IMR-90 (cell line): ENCODE results near the gene KAT6B. TPM values are rescaled to one million over a fixed set of nuclear protein-coding genes. Genes with fewer than 3 reads are reported as not detected.

Source experiments
- ATAC-seq: fragments of 200-7000 bp; cut with Tn5 transposase; 2 replicates; pipeline ENCODE4 v1.9.1; 2020; ENCODE audit warnings: low read depth, mild to moderate bottlenecking, moderate library complexity
- BruUV-seq: library from RNA; stranded (reverse); fragments of 400-500 nt; replicated peaks from 2 replicates; lab custom pipeline; 2021; lab: Mats Ljungman, UMichigan
- CTCF ChIA-PET: fragments of 300-600 bp; formaldehyde crosslinking; extraction: SDS; loops from one replicate; lab custom pipeline; 2021; ENCODE audit warnings: antibody characterized with exemption; lab: Yijun Ruan, JAX
- POLR2A ChIA-PET: fragments of 300-600 bp; sonication (Branson Sonifier 250); formaldehyde crosslinking; loops from one replicate; lab custom pipeline; 2022; ENCODE audit warnings: antibody characterized with exemption; ENCODE audit not compliant: unreplicated experiment; lab: Charles Lee
- DNase-seq: peaks from one replicate; pipeline ENCODE4 v3.0.0; 2013
- H2AFZ ChIP-seq: replicated peaks from 2 replicates; pipeline ENCODE3; 2013; ENCODE audit warnings: low read length, mild to moderate bottlenecking; ENCODE audit not compliant: poor library complexity
- H2AK5ac ChIP-seq: 2 replicates; pipeline ENCODE4 v1.6.1; 2013; ENCODE audit warnings: low read depth, low read length, inconsistent platforms
- H2AK9ac ChIP-seq: replicated peaks from 2 replicates; pipeline ENCODE3; 2013; ENCODE audit warnings: mild to moderate bottlenecking, low read depth, low read length, moderate library complexity; ENCODE audit not compliant: poor library complexity
- H2BK120ac ChIP-seq: 2 replicates; pipeline ENCODE4 v1.6.1; 2013; ENCODE audit warnings: low read depth, low read length, inconsistent platforms
- H2BK15ac ChIP-seq: 3 replicates; pipeline ENCODE4 v1.6.1; 2013; ENCODE audit warnings: low read depth, low read length, inconsistent platforms
- H2BK20ac ChIP-seq: 2 replicates; pipeline ENCODE4 v1.6.1; 2013; ENCODE audit warnings: low read depth, mild to moderate bottlenecking, inconsistent platforms, low read length, moderate library complexity
- H2BK5ac ChIP-seq: 2 replicates; pipeline ENCODE4 v1.6.1; 2013; ENCODE audit warnings: mild to moderate bottlenecking, low read depth, low read length, inconsistent platforms; ENCODE audit not compliant: poor library complexity, severe bottlenecking
- H3K14ac ChIP-seq: replicated peaks from 2 replicates; pipeline ENCODE4 v1.6.1; 2013; ENCODE audit warnings: low read depth, low read length, inconsistent platforms
- H3K18ac ChIP-seq: 2 replicates; pipeline ENCODE4 v1.6.1; 2013; ENCODE audit warnings: low read depth, low read length, control low read depth
- H3K23ac ChIP-seq: 2 replicates; pipeline ENCODE4 v1.6.1; 2013; ENCODE audit warnings: low read depth, low read length, inconsistent platforms
- H3K27ac ChIP-seq: 2 replicates; pipeline ENCODE4 v1.5.1; 2013; ENCODE audit warnings: mild to moderate bottlenecking, control low read depth, low read length; ENCODE audit not compliant: insufficient read depth
- H3K27me3 ChIP-seq: 2 replicates; pipeline ENCODE4 v1.6.1; 2013; ENCODE audit warnings: low read length; ENCODE audit not compliant: control insufficient read depth, insufficient read depth
- H3K36me3 ChIP-seq: 2 replicates; pipeline ENCODE4 v1.6.1; 2013; ENCODE audit warnings: low read length, mixed read lengths; ENCODE audit not compliant: control insufficient read depth, insufficient read depth
- H3K4ac ChIP-seq: 2 replicates; pipeline ENCODE4 v1.6.1; 2013; ENCODE audit warnings: low read depth, low read length, inconsistent platforms
- H3K4me1 ChIP-seq: 2 replicates; pipeline ENCODE4 v1.6.1; 2013; ENCODE audit warnings: low read length, mixed read lengths; ENCODE audit not compliant: control insufficient read depth, insufficient read depth
- H3K4me2 ChIP-seq: 2 replicates; pipeline ENCODE4 v1.6.1; 2013; ENCODE audit warnings: low read depth, mild to moderate bottlenecking, control low read depth, low read length, moderate library complexity
- H3K4me3 ChIP-seq: 2 replicates; pipeline ENCODE4 v1.5.1; 2013; ENCODE audit warnings: low read depth, mild to moderate bottlenecking, control low read depth, low read length, moderate library complexity; ENCODE audit not compliant: insufficient read depth
- H3K56ac ChIP-seq: 2 replicates; pipeline ENCODE4 v1.6.1; 2013; ENCODE audit warnings: low read length, inconsistent platforms; ENCODE audit not compliant: insufficient read depth; ENCODE audit errors: extremely low read depth
- H3K79me1 ChIP-seq, 2 experiments: 2 replicates each; pipeline ENCODE4 v1.6.1; 2013; ENCODE audit warnings: low read length in 2 of 2, inconsistent platforms in 1 of 2, low read depth in 1 of 2
- H3K9ac ChIP-seq: 2 replicates; pipeline ENCODE4 v1.6.1; 2013; ENCODE audit warnings: low read depth, low read length, control low read depth
- H3K9me1 ChIP-seq: 2 replicates; pipeline ENCODE4 v1.6.1; 2013; ENCODE audit warnings: low read length, inconsistent platforms; ENCODE audit not compliant: insufficient read depth
- H3K9me3 ChIP-seq: 2 replicates; pipeline ENCODE4 v1.6.1; 2013; ENCODE audit warnings: low read length; ENCODE audit not compliant: control insufficient read depth, insufficient read depth
- H4K20me1 ChIP-seq: 2 replicates; pipeline ENCODE4 v1.6.1; 2013; ENCODE audit warnings: low read length, inconsistent platforms; ENCODE audit not compliant: insufficient read depth
- H4K5ac ChIP-seq: 2 replicates; pipeline ENCODE4 v1.6.1; 2013; ENCODE audit warnings: mild to moderate bottlenecking, low read depth, low read length, control low read depth
- H4K8ac ChIP-seq, 2 experiments: 2 replicates each; pipeline ENCODE4 v1.6.1; 2013; ENCODE audit warnings: low read depth in 2 of 2, low read length in 2 of 2, control low read depth in 1 of 2, inconsistent platforms in 1 of 2
- H4K91ac ChIP-seq: 2 replicates; pipeline ENCODE4 v1.6.1; 2013; ENCODE audit warnings: low read depth, low read length, inconsistent platforms; ENCODE audit not compliant: insufficient read depth
- CHD1 ChIP-seq: IDR thresholded peaks from 2 replicates; pipeline ENCODE4 v1.6.1; 2012; ENCODE audit warnings: low read depth, low read length, improper control_type of control experiment
- MAFK ChIP-seq: IDR thresholded peaks from 2 replicates; pipeline ENCODE4 v1.6.1; 2012; ENCODE audit warnings: low read depth, low read length, improper control_type of control experiment
- MXI1 ChIP-seq: IDR thresholded peaks from 2 replicates; pipeline ENCODE4 v1.6.1; 2012; ENCODE audit warnings: low read depth, mild to moderate bottlenecking, low read length, moderate library complexity, borderline replicate concordance
- SMC3 ChIP-seq: fragments of 150-350 bp; IDR thresholded peaks from 2 replicates; pipeline ENCODE4 v1.6.1; 2016; ENCODE audit warnings: low read depth, mild to moderate bottlenecking, antibody characterized with exemption, low read length, moderate library complexity
- dilution Hi-C: fragments of 300-500 bp; cut with HindIII; formaldehyde crosslinking; loops from one replicate; pipeline ENCODE4 v1.14.3; 2018; ENCODE audit warnings: low sequenced_read_pairs; ENCODE audit not compliant: unreplicated experiment
- in situ Hi-C: fragments of 300-500 bp; cut with MboI; formaldehyde crosslinking; loops from 3 replicates; pipeline ENCODE4 v1.14.3; 2019; ENCODE audit warnings: low sequenced_read_pairs, inconsistent platforms, mixed read lengths
- intact Hi-C: fragments of 100-400 bp; cut with micrococcal nuclease; formaldehyde crosslinking; loops from 2 replicates; pipeline ENCODE4 v1.10.0; 2022
- polyA plus RNA-seq, 3 experiments: library from polyadenylated mRNA; depleted of rRNA; stranded (reverse); fragments of >200 nt; gene quantifications; 2 replicates each; pipeline ENCODE4 v1.2.3, GENCODE V29; 2012; ENCODE audit warnings: low replicate concordance in 1 of 3
- total RNA-seq: library from RNA; depleted of rRNA; stranded (reverse); fragments of >200 nt; gene quantifications from 2 replicates; pipeline ENCODE4 v1.2.3, GENCODE V29; 2012

The KAT6B gene
- total and polyA plus RNA-seq, 2 of the 4 experiments (the other 2 are of a cell fraction) = 8.8 to 28.1 TPM

- H3K4me1 ChIP-seq = peaks cover 18% of the 10 kb centered on the region
- H3K9me3 ChIP-seq = no peaks in the 10 kb centered on the region
- peak overlapping the region in 1 of 2 experiments; percentile 18; a peak in 1 of 4 replicates for H4K8ac ChIP-seq
- H3K27me3 ChIP-seq = no peaks in the 10 kb centered on the region
- no peak overlapping the region for H4K5ac ChIP-seq
- peaks cover 49 to 83% of the 10 kb centered on the region in 2 experiments for H3K79me1 ChIP-seq
- no peak overlapping the region for H3K4me2 ChIP-seq
- intact Hi-C loops (no loop called here), in situ Hi-C loops (no loop called here), dilution Hi-C loops (no loop called here)
- no peak overlapping the region for H2BK15ac ChIP-seq
- H3K23ac ChIP-seq = 0 out of 2 replicates have a peak overlapping the region, but pooled peaks have one; percentile 1
- no TSS peak for BruUV-seq
- H3K9ac ChIP-seq = no peak overlapping the region
- H3K4me3 ChIP-seq = no peak overlapping the region
- H3K36me3 ChIP-seq = no peaks in the 10 kb centered on the region
- ChIA-PET POLR2A (no interaction called here), CTCF (interaction anchor here (0.6 to 1.1 kb wide), 3 partner anchors 9 to 343 kb away, joined by 3 to 4 read pairs (median 3); no protein-coding TSS in a partner anchor)
- no peak overlapping the region for H2BK20ac ChIP-seq
- no peak for DNase-seq
- no peak overlapping the region for H2AK9ac ChIP-seq
- peak; percentile 40; the same call in 1 of the 2 replicates for ATAC-seq
- peak overlapping the region; percentile 14 for H2BK5ac ChIP-seq
- H3K9me1 ChIP-seq = peaks cover 27% of the 10 kb centered on the region
- 0 out of 2 replicates have a peak overlapping the region, but pooled peaks have one; percentile 2 for H2BK120ac ChIP-seq
- peak overlapping the region; percentile 57 for H3K14ac ChIP-seq
- H2AFZ ChIP-seq = no peak overlapping the region
- H4K20me1 ChIP-seq = peaks cover 4% of the 10 kb centered on the region; the same call in 1 of the 2 replicates
- peak overlapping the region; percentile 29; the same call in 1 of the 2 replicates for H2AK5ac ChIP-seq
- 0 out of 2 replicates have a peak overlapping the region, but pooled peaks have one; percentile 5 for H4K91ac ChIP-seq
- H3K27ac ChIP-seq = no peak overlapping the region
- peak overlapping the region; percentile 1; the same call in 1 of the 2 replicates for H3K4ac ChIP-seq
- no peak for TF ChIP-seq SMC3
- no peak for TF ChIP-seq MAFK
- TF ChIP-seq CHD1 = no peak
- no peak for TF ChIP-seq MXI1
- H3K18ac ChIP-seq = 0 out of 2 replicates have a peak overlapping the region, but pooled peaks have one; percentile 16
- no peak overlapping the region for H3K56ac ChIP-seq
Observed at GRCh38 chr10:74889662-74889998, 63.2 kb downstream of the KAT6B start.
